GM23338 (cell line): ENCODE data around the gene MBOAT7. TPM values are rescaled to one million over a fixed set of nuclear protein-coding genes. Genes with fewer than 3 reads are reported as not detected.

Source experiments
- EZH2 ChIP-seq: fragments of 200-600 bp; sonication (generic); IDR thresholded peaks from one replicate; pipeline ENCODE4 v1.8.0; 2017; ENCODE audit warnings: antibody characterized with exemption, mild to moderate bottlenecking, low read depth; ENCODE audit not compliant: unreplicated experiment
- JUNB ChIP-seq: IDR thresholded peaks from one replicate; pipeline ENCODE4 v1.6.1; 2016; ENCODE audit warnings: antibody characterized with exemption; ENCODE audit not compliant: unreplicated experiment
- POLR2AphosphoS5 ChIP-seq: IDR thresholded peaks from 2 replicates; pipeline ENCODE4 v1.6.1; 2016; ENCODE audit warnings: antibody characterized with exemption, low read depth
- STAT1 ChIP-seq: IDR thresholded peaks from one replicate; pipeline ENCODE4 v1.6.1; 2016; ENCODE audit warnings: antibody characterized with exemption; ENCODE audit not compliant: unreplicated experiment
- ZNF114 ChIP-seq: fragments of 250-450 bp; sonication (Bioruptor Pico); IDR thresholded peaks from 2 replicates; pipeline ENCODE4 v1.5.0; 2020; ENCODE audit warnings: mild to moderate bottlenecking, moderate library complexity
- ZNF331 ChIP-seq: fragments of 250-450 bp; sonication (Bioruptor Pico); IDR thresholded peaks from 2 replicates; pipeline ENCODE4 v1.5.0; 2020; ENCODE audit warnings: low read depth, mild to moderate bottlenecking, moderate library complexity
- polyA plus RNA-seq: library from polyadenylated mRNA; unstranded; fragments of >200 nt; fragmentation: Nextera tagmentation; extraction: Ambion mirVana; gene quantifications from 2 replicates; pipeline ENCODE4 v1.2.1, GENCODE V29; 2016
- total RNA-seq: library from RNA; depleted of rRNA; stranded (reverse); fragments of >200 nt; shearing (Covaris generic); gene quantifications from 2 replicates; pipeline ENCODE4 v1.2.3, GENCODE V29; 2014
- TF ChIP-seq, protein P1 (sequence below): fragments of 250-450 bp; sonication (Bioruptor Pico); IDR thresholded peaks from 2 replicates; pipeline ENCODE4 v1.5.0; 2020; ENCODE audit warnings: mild to moderate bottlenecking, moderate library complexity
- TF ChIP-seq, protein P2 (sequence below), 2 experiments: fragments of 200-600 bp in 1 of 2; sonication (generic) in 1 of 2; conservative IDR thresholded peaks; 2 replicates each; pipeline versions ENCODE4 v1.5.1 to v1.6.1; 2016 to 2017; ENCODE audit warnings: antibody characterized with exemption in 2 of 2, low read depth in 2 of 2, mild to moderate bottlenecking in 2 of 2, moderate library complexity in 1 of 2
- TF ChIP-seq, protein P3 (sequence below): IDR thresholded peaks from 2 replicates; pipeline ENCODE4 v1.6.1; 2016; ENCODE audit warnings: antibody characterized with exemption

Gene MBOAT7
- total and polyA plus RNA-seq, 2 experiments from 2014 or later, result 77.8 to 184 TPM

DNA sequence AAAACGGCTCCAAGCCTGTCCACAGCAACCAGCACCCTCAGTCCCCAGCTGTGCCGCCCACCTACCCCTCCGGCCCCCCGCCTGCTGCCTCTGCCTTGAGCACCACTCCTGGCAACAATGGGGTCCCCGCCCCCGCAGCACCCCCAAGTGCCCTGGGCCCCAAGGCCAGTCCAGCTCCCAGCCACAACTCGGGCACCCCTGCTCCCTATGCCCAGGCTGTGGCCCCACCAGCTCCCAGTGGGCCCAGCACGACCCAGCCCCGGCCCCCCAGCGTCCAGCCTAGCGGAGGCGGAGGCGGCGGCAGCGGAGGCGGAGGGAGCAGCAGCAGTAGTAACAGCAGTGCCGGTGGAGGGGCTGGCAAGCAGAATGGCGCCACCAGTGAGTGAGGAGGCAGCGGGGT, 41.2 kb downstream of the MBOAT7 start (continued):
- TF ChIP-seq, protein P1, sequence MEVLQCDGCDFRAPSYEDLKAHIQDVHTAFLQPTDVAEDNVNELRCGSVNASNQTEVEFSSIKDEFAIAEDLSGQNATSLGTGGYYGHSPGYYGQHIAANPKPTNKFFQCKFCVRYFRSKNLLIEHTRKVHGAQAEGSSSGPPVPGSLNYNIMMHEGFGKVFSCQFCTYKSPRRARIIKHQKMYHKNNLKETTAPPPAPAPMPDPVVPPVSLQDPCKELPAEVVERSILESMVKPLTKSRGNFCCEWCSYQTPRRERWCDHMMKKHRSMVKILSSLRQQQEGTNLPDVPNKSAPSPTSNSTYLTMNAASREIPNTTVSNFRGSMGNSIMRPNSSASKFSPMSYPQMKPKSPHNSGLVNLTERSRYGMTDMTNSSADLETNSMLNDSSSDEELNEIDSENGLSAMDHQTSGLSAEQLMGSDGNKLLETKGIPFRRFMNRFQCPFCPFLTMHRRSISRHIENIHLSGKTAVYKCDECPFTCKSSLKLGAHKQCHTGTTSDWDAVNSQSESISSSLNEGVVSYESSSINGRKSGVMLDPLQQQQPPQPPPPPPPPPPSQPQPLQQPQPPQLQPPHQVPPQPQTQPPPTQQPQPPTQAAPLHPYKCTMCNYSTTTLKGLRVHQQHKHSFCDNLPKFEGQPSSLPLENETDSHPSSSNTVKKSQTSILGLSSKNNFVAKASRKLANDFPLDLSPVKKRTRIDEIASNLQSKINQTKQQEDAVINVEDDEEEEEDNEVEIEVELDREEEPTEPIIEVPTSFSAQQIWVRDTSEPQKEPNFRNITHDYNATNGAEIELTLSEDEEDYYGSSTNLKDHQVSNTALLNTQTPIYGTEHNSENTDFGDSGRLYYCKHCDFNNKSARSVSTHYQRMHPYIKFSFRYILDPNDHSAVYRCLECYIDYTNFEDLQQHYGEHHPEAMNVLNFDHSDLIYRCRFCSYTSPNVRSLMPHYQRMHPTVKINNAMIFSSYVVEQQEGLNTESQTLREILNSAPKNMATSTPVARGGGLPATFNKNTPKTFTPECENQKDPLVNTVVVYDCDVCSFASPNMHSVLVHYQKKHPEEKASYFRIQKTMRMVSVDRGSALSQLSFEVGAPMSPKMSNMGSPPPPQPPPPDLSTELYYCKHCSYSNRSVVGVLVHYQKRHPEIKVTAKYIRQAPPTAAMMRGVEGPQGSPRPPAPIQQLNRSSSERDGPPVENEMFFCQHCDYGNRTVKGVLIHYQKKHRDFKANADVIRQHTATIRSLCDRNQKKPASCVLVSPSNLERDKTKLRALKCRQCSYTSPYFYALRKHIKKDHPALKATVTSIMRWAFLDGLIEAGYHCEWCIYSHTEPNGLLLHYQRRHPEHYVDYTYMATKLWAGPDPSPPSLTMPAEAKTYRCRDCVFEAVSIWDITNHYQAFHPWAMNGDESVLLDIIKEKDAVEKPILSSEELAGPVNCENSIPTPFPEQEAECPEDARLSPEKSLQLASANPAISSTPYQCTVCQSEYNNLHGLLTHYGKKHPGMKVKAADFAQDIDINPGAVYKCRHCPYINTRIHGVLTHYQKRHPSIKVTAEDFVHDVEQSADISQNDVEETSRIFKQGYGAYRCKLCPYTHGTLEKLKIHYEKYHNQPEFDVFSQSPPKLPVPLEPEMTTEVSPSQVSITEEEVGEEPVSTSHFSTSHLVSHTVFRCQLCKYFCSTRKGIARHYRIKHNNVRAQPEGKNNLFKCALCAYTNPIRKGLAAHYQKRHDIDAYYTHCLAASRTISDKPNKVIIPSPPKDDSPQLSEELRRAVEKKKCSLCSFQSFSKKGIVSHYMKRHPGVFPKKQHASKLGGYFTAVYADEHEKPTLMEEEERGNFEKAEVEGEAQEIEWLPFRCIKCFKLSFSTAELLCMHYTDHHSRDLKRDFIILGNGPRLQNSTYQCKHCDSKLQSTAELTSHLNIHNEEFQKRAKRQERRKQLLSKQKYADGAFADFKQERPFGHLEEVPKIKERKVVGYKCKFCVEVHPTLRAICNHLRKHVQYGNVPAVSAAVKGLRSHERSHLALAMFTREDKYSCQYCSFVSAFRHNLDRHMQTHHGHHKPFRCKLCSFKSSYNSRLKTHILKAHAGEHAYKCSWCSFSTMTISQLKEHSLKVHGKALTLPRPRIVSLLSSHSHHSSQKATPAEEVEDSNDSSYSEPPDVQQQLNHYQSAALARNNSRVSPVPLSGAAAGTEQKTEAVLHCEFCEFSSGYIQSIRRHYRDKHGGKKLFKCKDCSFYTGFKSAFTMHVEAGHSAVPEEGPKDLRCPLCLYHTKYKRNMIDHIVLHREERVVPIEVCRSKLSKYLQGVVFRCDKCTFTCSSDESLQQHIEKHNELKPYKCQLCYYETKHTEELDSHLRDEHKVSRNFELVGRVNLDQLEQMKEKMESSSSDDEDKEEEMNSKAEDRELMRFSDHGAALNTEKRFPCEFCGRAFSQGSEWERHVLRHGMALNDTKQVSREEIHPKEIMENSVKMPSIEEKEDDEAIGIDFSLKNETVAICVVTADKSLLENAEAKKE (CRISPR knock-in tag), result no peak
- TF ChIP-seq, protein P2, sequence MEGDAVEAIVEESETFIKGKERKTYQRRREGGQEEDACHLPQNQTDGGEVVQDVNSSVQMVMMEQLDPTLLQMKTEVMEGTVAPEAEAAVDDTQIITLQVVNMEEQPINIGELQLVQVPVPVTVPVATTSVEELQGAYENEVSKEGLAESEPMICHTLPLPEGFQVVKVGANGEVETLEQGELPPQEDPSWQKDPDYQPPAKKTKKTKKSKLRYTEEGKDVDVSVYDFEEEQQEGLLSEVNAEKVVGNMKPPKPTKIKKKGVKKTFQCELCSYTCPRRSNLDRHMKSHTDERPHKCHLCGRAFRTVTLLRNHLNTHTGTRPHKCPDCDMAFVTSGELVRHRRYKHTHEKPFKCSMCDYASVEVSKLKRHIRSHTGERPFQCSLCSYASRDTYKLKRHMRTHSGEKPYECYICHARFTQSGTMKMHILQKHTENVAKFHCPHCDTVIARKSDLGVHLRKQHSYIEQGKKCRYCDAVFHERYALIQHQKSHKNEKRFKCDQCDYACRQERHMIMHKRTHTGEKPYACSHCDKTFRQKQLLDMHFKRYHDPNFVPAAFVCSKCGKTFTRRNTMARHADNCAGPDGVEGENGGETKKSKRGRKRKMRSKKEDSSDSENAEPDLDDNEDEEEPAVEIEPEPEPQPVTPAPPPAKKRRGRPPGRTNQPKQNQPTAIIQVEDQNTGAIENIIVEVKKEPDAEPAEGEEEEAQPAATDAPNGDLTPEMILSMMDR (conservative IDR thresholded peaks at IDR 0.05; ENCODE audit: low read depth in 2 of 2), result no peak
- TF ChIP-seq POLR2AphosphoS5, result no peak
- TF ChIP-seq ZNF331 (CRISPR knock-in tag), result no peak
- TF ChIP-seq, protein P3, sequence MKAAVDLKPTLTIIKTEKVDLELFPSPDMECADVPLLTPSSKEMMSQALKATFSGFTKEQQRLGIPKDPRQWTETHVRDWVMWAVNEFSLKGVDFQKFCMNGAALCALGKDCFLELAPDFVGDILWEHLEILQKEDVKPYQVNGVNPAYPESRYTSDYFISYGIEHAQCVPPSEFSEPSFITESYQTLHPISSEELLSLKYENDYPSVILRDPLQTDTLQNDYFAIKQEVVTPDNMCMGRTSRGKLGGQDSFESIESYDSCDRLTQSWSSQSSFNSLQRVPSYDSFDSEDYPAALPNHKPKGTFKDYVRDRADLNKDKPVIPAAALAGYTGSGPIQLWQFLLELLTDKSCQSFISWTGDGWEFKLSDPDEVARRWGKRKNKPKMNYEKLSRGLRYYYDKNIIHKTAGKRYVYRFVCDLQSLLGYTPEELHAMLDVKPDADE, result no peak
- TF ChIP-seq ZNF114 (CRISPR knock-in tag), result no peak
- TF ChIP-seq STAT1, result no peak
- TF ChIP-seq EZH2, result no peak
- TF ChIP-seq JUNB, result no peak
